WTC11 (cell line): ENCODE measurements around the gene PPP1R37. TPM values are rescaled to one million over a fixed set of nuclear protein-coding genes. Genes with fewer than 3 reads are reported as not detected.

Experiments
- ATAC-seq: fragments of 200-7000 bp; cut with Tn5 transposase; 2 replicates; pipeline ENCODE4 v1.10.0; 2021; ENCODE audit warnings: mild to moderate bottlenecking, moderate library complexity
- CTCF ChIA-PET: fragments of 300-600 bp; sonication (Branson Sonifier 250); formaldehyde crosslinking; loops from one replicate; lab custom pipeline; 2021; ENCODE audit warnings: antibody characterized with exemption; lab: Charles Lee
- POLR2A ChIA-PET: fragments of 350-600 bp; sonication (Branson Sonifier 250); formaldehyde crosslinking; loops from one replicate; lab custom pipeline; 2021; ENCODE audit warnings: antibody characterized with exemption; lab: Charles Lee
- DNase-seq: peaks from one replicate; pipeline ENCODE4 v3.0.0; 2021; ENCODE audit warnings: low spot score
- H3K27ac Mint-ChIP-seq: 2 replicates; pipeline ENCODE4 v1.8.0; 2021; ENCODE audit warnings: mixed read lengths
- H3K27me3 Mint-ChIP-seq: 2 replicates; pipeline ENCODE4 v1.8.0; 2021; ENCODE audit warnings: low read depth, mild to moderate bottlenecking, moderate library complexity, mixed read lengths
- H3K36me3 Mint-ChIP-seq: 2 replicates; pipeline ENCODE4 v1.8.0; 2021; ENCODE audit warnings: mixed read lengths
- H3K4me1 Mint-ChIP-seq: 2 replicates; pipeline ENCODE4 v1.8.0; 2022; ENCODE audit warnings: mixed read lengths
- H3K4me3 Mint-ChIP-seq: 2 replicates; pipeline ENCODE4 v1.8.0; 2021; ENCODE audit warnings: mild to moderate bottlenecking, moderate library complexity, mixed read lengths
- H3K9me3 Mint-ChIP-seq: 2 replicates; pipeline ENCODE4 v1.8.0; 2021; ENCODE audit warnings: mixed read lengths
- CREB1 ChIP-seq: sonication (generic); formaldehyde crosslinking; IDR thresholded peaks from 2 replicates; pipeline ENCODE4 v1.8.0; 2023; ENCODE audit warnings: mild to moderate bottlenecking, missing genetic modification reagents
- FOXJ3 ChIP-seq: sonication (generic); formaldehyde crosslinking; IDR thresholded peaks from 2 replicates; pipeline ENCODE4 v1.9.0; 2021; ENCODE audit warnings: missing genetic modification reagents, mild to moderate bottlenecking, borderline replicate concordance
- JAZF1 ChIP-seq: fragments of 250-450 bp; sonication (Bioruptor Pico); IDR thresholded peaks from 2 replicates; pipeline ENCODE4 v1.9.0; 2021; ENCODE audit warnings: moderate library complexity, mild to moderate bottlenecking, inconsistent platforms
- NFATC4 ChIP-seq: fragments of 250-450 bp; sonication (Bioruptor Pico); IDR thresholded peaks from 2 replicates; pipeline ENCODE4 v1.9.0; 2021; ENCODE audit warnings: mild to moderate bottlenecking
- NFE2L1 ChIP-seq: sonication (generic); formaldehyde crosslinking; IDR thresholded peaks from 2 replicates; pipeline ENCODE4 v1.8.1; 2023; ENCODE audit warnings: missing genetic modification reagents
- NFYB ChIP-seq: sonication (generic); formaldehyde crosslinking; conservative IDR thresholded peaks from 2 replicates; pipeline ENCODE4 v1.8.0; 2022; ENCODE audit warnings: low read depth, missing genetic modification reagents
- NR2C2 ChIP-seq: sonication (generic); formaldehyde crosslinking; IDR thresholded peaks from 2 replicates; pipeline ENCODE4 v1.8.0; 2022; ENCODE audit warnings: mild to moderate bottlenecking, missing genetic modification reagents
- PRRX2 ChIP-seq: fragments of 250-450 bp; sonication (Bioruptor Pico); IDR thresholded peaks from 2 replicates; pipeline ENCODE4 v1.8.0; 2021; ENCODE audit warnings: mild to moderate bottlenecking
- SP1 ChIP-seq: sonication (generic); formaldehyde crosslinking; conservative IDR thresholded peaks from 2 replicates; pipeline ENCODE4 v1.8.1; 2022; ENCODE audit warnings: missing genetic modification reagents
- TEAD1 ChIP-seq: sonication (generic); formaldehyde crosslinking; IDR thresholded peaks from 2 replicates; pipeline ENCODE4 v1.8.0; 2022; ENCODE audit warnings: mild to moderate bottlenecking, missing genetic modification reagents
- TP53 ChIP-seq: sonication (generic); formaldehyde crosslinking; IDR thresholded peaks from 2 replicates; pipeline ENCODE4 v1.8.1; 2023; ENCODE audit warnings: mild to moderate bottlenecking, missing genetic modification reagents
- total RNA-seq: library from RNA; stranded (reverse); gene quantifications from 3 replicates; pipeline ENCODE4 v1.2.3, GENCODE V29; 2021
- TF ChIP-seq, protein P1 (sequence below): sonication (generic); formaldehyde crosslinking; IDR thresholded peaks from 2 replicates; pipeline ENCODE4 v1.8.1; 2023; ENCODE audit warnings: mild to moderate bottlenecking, missing genetic modification reagents, moderate library complexity
- TF ChIP-seq, protein P2 (sequence below): sonication (generic); formaldehyde crosslinking; conservative IDR thresholded peaks from 2 replicates; pipeline ENCODE4 v1.8.1; 2022; ENCODE audit warnings: mild to moderate bottlenecking, missing genetic modification reagents
- TF ChIP-seq, protein P3 (sequence below): sonication (generic); formaldehyde crosslinking; IDR thresholded peaks from 2 replicates; pipeline ENCODE4 v1.8.0; 2023; ENCODE audit warnings: mild to moderate bottlenecking, missing genetic modification reagents
- TF ChIP-seq, protein P4 (sequence below): sonication (generic); formaldehyde crosslinking; IDR thresholded peaks from 2 replicates; pipeline ENCODE4 v1.8.1; 2022; ENCODE audit warnings: missing genetic modification reagents, borderline replicate concordance
- TF ChIP-seq, protein P5 (sequence below): sonication (generic); formaldehyde crosslinking; IDR thresholded peaks from 2 replicates; pipeline ENCODE4 v1.8.0; 2022; ENCODE audit warnings: missing genetic modification reagents
- TF ChIP-seq, protein P6 (sequence below): fragments of 250-450 bp; sonication (Bioruptor Pico); IDR thresholded peaks from 2 replicates; pipeline ENCODE4 v1.9.0; 2021; ENCODE audit warnings: mild to moderate bottlenecking, borderline replicate concordance
- TF ChIP-seq, protein P7 (sequence below): fragments of 250-450 bp; sonication (Bioruptor Pico); IDR thresholded peaks from 2 replicates; pipeline ENCODE4 v2.1.2; 2022; ENCODE audit warnings: mild to moderate bottlenecking, moderate library complexity

PPP1R37 gene
- total RNA-seq, 1 experiment from 2014 or later: 35.4 TPM

DNA sequence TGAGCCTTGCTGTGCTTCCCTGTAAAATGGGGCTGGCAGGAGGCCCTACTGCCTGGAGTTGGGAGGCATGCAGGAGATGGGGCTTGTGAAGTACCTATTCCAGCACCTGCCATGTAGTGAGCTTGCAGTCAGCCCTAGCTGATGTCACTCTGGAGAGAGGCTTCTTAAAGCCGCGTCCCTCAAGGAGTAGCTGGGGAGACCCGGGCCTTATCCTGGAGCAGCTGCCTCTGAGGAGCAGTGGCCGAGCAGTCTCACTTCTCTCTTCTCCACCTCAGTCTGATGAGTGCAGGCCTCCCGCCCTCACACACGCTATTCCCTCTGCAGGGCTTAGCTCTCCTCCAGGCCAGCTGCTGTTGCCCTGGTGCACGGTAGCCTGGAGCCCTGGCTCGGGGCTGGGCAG, 36.1 kb upstream of the PPP1R37 start (continued):
- TF ChIP-seq, protein P1, sequence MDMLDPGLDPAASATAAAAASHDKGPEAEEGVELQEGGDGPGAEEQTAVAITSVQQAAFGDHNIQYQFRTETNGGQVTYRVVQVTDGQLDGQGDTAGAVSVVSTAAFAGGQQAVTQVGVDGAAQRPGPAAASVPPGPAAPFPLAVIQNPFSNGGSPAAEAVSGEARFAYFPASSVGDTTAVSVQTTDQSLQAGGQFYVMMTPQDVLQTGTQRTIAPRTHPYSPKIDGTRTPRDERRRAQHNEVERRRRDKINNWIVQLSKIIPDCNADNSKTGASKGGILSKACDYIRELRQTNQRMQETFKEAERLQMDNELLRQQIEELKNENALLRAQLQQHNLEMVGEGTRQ (CRISPR knock-in tag): no peak
- TF ChIP-seq, protein P2, sequence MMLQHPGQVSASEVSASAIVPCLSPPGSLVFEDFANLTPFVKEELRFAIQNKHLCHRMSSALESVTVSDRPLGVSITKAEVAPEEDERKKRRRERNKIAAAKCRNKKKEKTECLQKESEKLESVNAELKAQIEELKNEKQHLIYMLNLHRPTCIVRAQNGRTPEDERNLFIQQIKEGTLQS (CRISPR knock-in tag): no peak

DNA sequence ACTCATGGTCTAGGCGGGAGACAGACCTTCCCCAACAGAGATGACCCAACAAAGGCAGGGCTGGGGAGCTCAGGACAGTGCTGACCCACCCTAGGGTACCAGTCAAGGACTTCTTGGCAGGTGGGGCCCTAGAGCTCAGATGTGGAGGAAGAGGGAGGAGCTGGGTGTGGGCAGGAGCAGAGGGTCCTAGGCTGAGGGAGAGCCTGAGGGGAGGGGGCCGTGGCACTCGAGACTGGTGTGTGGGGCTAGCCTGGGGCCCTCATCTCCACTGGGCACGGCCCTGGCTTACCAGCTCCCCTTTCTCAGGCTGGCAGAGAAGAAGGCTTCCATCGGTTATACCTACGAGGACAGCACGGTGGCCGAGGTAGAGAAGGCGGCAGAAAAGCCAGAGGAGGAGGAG, 35.5 kb upstream of the PPP1R37 start:
- Mint-ChIP-seq H3K27me3 (no peaks in the 10 kb centered on the region), H3K9me3 (no peaks in the 10 kb centered on the region), H3K27ac (no peak overlapping the region), H3K36me3 (peaks cover 60% of the 10 kb centered on the region), H3K4me1 (peaks cover 3% of the 10 kb centered on the region; the same call in 1 of the 2 replicates), H3K4me3 (no peak overlapping the region)
- ChIA-PET POLR2A (interaction anchor here (0.9 kb wide), 1 partner anchor 19 kb away, joined by 4 read pairs; the partner anchor contains the start of gene CLASRP), CTCF (interaction anchor here (1.1 to 1.7 kb wide), 3 partner anchors 15 to 68 kb away, joined by 3 to 6 read pairs (median 3); no protein-coding TSS in a partner anchor)
- DNase-seq (no peak), ATAC-seq (no peak)
- TF ChIP-seq CREB1 (CRISPR knock-in tag): no peak
- TF ChIP-seq, protein P3, sequence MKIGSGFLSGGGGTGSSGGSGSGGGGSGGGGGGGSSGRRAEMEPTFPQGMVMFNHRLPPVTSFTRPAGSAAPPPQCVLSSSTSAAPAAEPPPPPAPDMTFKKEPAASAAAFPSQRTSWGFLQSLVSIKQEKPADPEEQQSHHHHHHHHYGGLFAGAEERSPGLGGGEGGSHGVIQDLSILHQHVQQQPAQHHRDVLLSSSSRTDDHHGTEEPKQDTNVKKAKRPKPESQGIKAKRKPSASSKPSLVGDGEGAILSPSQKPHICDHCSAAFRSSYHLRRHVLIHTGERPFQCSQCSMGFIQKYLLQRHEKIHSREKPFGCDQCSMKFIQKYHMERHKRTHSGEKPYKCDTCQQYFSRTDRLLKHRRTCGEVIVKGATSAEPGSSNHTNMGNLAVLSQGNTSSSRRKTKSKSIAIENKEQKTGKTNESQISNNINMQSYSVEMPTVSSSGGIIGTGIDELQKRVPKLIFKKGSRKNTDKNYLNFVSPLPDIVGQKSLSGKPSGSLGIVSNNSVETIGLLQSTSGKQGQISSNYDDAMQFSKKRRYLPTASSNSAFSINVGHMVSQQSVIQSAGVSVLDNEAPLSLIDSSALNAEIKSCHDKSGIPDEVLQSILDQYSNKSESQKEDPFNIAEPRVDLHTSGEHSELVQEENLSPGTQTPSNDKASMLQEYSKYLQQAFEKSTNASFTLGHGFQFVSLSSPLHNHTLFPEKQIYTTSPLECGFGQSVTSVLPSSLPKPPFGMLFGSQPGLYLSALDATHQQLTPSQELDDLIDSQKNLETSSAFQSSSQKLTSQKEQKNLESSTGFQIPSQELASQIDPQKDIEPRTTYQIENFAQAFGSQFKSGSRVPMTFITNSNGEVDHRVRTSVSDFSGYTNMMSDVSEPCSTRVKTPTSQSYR (CRISPR knock-in tag): no peak
- TF ChIP-seq, protein P4, sequence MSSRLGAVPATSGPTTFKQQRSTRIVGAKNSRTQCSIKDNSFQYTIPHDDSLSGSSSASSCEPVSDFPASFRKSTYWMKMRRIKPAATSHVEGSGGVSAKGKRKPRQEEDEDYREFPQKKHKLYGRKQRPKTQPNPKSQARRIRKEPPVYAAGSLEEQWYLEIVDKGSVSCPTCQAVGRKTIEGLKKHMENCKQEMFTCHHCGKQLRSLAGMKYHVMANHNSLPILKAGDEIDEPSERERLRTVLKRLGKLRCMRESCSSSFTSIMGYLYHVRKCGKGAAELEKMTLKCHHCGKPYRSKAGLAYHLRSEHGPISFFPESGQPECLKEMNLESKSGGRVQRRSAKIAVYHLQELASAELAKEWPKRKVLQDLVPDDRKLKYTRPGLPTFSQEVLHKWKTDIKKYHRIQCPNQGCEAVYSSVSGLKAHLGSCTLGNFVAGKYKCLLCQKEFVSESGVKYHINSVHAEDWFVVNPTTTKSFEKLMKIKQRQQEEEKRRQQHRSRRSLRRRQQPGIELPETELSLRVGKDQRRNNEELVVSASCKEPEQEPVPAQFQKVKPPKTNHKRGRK (CRISPR knock-in tag): no peak
- no peak for TF ChIP-seq SP1 (CRISPR knock-in tag)
- TF ChIP-seq NFE2L1: no peak
- TF ChIP-seq, protein P5, sequence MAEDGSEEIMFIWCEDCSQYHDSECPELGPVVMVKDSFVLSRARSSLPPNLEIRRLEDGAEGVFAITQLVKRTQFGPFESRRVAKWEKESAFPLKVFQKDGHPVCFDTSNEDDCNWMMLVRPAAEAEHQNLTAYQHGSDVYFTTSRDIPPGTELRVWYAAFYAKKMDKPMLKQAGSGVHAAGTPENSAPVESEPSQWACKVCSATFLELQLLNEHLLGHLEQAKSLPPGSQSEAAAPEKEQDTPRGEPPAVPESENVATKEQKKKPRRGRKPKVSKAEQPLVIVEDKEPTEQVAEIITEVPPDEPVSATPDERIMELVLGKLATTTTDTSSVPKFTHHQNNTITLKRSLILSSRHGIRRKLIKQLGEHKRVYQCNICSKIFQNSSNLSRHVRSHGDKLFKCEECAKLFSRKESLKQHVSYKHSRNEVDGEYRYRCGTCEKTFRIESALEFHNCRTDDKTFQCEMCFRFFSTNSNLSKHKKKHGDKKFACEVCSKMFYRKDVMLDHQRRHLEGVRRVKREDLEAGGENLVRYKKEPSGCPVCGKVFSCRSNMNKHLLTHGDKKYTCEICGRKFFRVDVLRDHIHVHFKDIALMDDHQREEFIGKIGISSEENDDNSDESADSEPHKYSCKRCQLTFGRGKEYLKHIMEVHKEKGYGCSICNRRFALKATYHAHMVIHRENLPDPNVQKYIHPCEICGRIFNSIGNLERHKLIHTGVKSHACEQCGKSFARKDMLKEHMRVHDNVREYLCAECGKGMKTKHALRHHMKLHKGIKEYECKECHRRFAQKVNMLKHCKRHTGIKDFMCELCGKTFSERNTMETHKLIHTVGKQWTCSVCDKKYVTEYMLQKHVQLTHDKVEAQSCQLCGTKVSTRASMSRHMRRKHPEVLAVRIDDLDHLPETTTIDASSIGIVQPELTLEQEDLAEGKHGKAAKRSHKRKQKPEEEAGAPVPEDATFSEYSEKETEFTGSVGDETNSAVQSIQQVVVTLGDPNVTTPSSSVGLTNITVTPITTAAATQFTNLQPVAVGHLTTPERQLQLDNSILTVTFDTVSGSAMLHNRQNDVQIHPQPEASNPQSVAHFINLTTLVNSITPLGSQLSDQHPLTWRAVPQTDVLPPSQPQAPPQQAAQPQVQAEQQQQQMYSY (CRISPR knock-in tag): no peak
- no peak for TF ChIP-seq FOXJ3 (CRISPR knock-in tag)
- no peak for TF ChIP-seq JAZF1 (CRISPR knock-in tag)
- no peak for TF ChIP-seq TP53 (CRISPR knock-in tag)
- TF ChIP-seq, protein P1 (CRISPR knock-in tag): no peak
- no peak for TF ChIP-seq PRRX2 (CRISPR knock-in tag)
- no peak for TF ChIP-seq NFATC4 (CRISPR knock-in tag)
- no peak for TF ChIP-seq NFYB (CRISPR knock-in tag)
- TF ChIP-seq, protein P6, sequence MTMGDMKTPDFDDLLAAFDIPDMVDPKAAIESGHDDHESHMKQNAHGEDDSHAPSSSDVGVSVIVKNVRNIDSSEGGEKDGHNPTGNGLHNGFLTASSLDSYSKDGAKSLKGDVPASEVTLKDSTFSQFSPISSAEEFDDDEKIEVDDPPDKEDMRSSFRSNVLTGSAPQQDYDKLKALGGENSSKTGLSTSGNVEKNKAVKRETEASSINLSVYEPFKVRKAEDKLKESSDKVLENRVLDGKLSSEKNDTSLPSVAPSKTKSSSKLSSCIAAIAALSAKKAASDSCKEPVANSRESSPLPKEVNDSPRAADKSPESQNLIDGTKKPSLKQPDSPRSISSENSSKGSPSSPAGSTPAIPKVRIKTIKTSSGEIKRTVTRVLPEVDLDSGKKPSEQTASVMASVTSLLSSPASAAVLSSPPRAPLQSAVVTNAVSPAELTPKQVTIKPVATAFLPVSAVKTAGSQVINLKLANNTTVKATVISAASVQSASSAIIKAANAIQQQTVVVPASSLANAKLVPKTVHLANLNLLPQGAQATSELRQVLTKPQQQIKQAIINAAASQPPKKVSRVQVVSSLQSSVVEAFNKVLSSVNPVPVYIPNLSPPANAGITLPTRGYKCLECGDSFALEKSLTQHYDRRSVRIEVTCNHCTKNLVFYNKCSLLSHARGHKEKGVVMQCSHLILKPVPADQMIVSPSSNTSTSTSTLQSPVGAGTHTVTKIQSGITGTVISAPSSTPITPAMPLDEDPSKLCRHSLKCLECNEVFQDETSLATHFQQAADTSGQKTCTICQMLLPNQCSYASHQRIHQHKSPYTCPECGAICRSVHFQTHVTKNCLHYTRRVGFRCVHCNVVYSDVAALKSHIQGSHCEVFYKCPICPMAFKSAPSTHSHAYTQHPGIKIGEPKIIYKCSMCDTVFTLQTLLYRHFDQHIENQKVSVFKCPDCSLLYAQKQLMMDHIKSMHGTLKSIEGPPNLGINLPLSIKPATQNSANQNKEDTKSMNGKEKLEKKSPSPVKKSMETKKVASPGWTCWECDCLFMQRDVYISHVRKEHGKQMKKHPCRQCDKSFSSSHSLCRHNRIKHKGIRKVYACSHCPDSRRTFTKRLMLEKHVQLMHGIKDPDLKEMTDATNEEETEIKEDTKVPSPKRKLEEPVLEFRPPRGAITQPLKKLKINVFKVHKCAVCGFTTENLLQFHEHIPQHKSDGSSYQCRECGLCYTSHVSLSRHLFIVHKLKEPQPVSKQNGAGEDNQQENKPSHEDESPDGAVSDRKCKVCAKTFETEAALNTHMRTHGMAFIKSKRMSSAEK: no peak
- TF ChIP-seq, protein P7, sequence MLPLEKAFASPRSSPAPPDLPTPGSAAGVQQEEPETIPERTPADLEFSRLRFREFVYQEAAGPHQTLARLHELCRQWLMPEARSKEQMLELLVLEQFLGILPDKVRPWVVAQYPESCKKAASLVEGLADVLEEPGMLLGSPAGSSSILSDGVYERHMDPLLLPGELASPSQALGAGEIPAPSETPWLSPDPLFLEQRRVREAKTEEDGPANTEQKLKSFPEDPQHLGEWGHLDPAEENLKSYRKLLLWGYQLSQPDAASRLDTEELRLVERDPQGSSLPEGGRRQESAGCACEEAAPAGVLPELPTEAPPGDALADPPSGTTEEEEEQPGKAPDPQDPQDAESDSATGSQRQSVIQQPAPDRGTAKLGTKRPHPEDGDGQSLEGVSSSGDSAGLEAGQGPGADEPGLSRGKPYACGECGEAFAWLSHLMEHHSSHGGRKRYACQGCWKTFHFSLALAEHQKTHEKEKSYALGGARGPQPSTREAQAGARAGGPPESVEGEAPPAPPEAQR: no peak
- no peak for TF ChIP-seq NR2C2
- TF ChIP-seq TEAD1 (CRISPR knock-in tag): no peak
